DMS 273 (cell line): Measurements from ENCODE around the gene SPACA9.

ENCODE experiments used
- DNase-seq: peaks from one replicate; lab custom pipeline; 2025; ENCODE audit not compliant: unreplicated experiment; lab: John Stamatoyannopoulos, UW

SPACA9 gene

GRCh38 chr9:132937463-132937901, 58.8 kb downstream of the SPACA9 start:
- no peak for DNase-seq

- no peak for DNase-seq
Observed at GRCh38 chr9:132939169-132939568, 60.5 kb downstream of the SPACA9 start.
